ENCODE results near the gene CDK5RAP3.

Gene CDK5RAP3

GRCh38 chr17:47949197-47949759 is 21.6 kb upstream of the CDK5RAP3 start:
- DNase-seq = peak; percentile 76 to 80

GRCh38 chr17:47949946-47950345 is 21.0 kb upstream of the CDK5RAP3 start:
- no peak for DNase-seq

- no peak for DNase-seq
These were observed 20.5 kb upstream of the CDK5RAP3 start for GRCh38 chr17:47950448-47950847.

- no peak for DNase-seq
These were observed 18.5 kb upstream of the CDK5RAP3 start for GRCh38 chr17:47952171-47953021.

GRCh38 chr17:47953909-47954308 is 17.0 kb upstream of the CDK5RAP3 start:
- no peak for DNase-seq

GRCh38 chr17:47955497-47956461 is 15.1 kb upstream of the CDK5RAP3 start:
- DNase-seq = no peak

GRCh38 chr17:47956791-47957590 is 13.9 kb upstream of the CDK5RAP3 start:
- no peak for DNase-seq

GRCh38 chr17:47957591-47958490 is 13.1 kb upstream of the CDK5RAP3 start, which contains the start of gene PRR15L:
Gene PRR15L (minus strand): TSS chr17:47957883. CDS start chr17:47953234, 4,649 bp downstream.
- DNase-seq = no peak

GRCh38 chr17:47959825-47960655 is 10.9 kb upstream of the CDK5RAP3 start:
- DNase-seq = no peak

GRCh38 chr17:47961406-47961805 is 9.5 kb upstream of the CDK5RAP3 start:
- no peak for DNase-seq

- no peak for DNase-seq
These were observed 8.0 kb upstream of the CDK5RAP3 start for GRCh38 chr17:47962901-47963300.

- DNase-seq = no peak
These were observed 6.1 kb upstream of the CDK5RAP3 start for GRCh38 chr17:47964856-47965255.

- no peak for DNase-seq
These were observed 4.8 kb upstream of the CDK5RAP3 start for GRCh38 chr17:47966079-47966519.

GRCh38 chr17:47967607-47968252 is 3.2 kb upstream of the CDK5RAP3 start:
- DNase-seq = no peak

GRCh38 chr17:47968836-47969235 is 2.1 kb upstream of the CDK5RAP3 start:
- no peak for DNase-seq

GRCh38 chr17:47969930-47970724 is 786 bp upstream of the CDK5RAP3 start:
- no peak for DNase-seq

- no peak for DNase-seq
These were observed 2.6 kb downstream of the CDK5RAP3 start for GRCh38 chr17:47973541-47973940.

GRCh38 chr17:47975189-47975822 is 4.4 kb downstream of the CDK5RAP3 start:
- no peak for DNase-seq

Data from CD4-positive, alpha-beta T cell treated with Interleukin-1 beta for 1 hour (primary cell).